Stromal cell of bone marrow (primary cell): ENCODE data around the gene C7orf33.
"Not testable (repeated sequence)": the region's sequence is repeated elsewhere in the genome, so short reads cannot be mapped to it uniquely, and the experiment has no call there.

ENCODE experiments used
- DNase-seq: peaks from one replicate; pipeline ENCODE4 v3.0.0-alpha.2; 2012; ENCODE audit warnings: low read depth

C7orf33 gene

DNA sequence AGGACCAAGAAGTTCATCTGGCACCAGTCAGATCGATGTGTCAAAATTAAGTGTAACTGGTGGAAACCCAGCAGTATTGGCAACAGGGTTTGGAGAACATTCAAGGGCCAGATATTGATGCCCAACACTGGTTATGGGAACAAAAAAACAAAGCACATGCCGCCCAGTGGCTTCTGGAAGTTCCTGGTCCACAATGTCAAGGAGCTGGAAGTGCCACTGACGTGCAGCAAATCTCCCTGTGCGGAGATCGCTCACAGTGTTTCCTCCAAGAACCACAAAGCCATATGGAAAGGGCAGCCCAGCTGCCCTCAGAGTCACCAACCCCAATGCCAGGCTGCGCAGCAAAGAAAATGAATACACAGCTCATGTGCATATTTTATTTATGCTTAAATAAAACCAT lies 10.1 kb upstream of the C7orf33 start:
- no peak for DNase-seq

DNA sequence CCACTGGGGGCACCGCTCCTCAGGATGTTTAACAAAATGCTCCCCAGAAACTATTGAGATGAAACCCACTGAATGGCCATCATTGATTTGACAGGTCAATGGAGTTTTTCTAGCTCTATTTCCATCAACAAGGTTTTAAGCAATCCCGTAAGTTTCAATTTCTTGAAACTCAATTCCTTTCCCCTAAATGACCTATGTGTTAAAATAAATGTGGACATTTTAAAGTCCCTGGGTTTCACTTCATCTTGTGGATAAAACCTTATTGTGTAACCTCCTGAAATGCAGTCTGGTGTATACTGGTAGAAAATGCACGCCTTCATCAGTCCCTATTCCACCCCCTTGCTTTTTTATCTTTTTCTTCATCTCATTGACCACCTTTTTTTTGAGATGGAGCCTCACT lies 8.9 kb upstream of the C7orf33 start:
- DNase-seq: no peak

DNA sequence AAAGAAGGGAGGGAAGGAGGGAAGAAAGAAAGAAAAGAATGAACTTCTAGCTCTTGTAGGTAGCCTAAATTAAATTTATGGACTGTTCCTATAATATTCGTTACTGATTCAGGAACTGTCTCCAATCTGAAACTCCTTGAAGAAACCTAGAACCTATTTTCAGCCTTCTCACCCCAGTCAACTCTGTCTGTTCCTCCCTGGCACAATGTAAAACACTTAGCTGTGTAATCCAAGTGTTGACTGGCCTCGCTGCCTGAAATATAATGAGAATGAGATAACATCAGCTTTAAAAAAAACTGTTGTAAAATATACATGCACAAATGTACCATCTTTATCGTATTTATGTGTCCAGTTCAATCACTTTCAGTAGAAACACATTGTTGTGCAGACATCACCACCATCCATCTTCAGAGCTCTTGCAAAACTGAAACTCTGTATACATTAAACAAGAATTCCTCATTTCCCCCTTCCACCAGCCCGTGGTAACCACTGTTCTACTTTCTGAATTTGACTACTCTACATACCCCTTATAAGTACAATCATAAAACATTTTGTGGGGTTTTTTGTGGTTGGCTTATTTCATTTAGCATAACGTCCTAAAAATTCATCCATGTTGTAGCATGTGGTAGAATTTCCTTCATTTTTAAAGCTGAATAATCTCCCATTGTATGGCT lies 6.3 kb upstream of the C7orf33 start:
- DNase-seq: no peak

DNA sequence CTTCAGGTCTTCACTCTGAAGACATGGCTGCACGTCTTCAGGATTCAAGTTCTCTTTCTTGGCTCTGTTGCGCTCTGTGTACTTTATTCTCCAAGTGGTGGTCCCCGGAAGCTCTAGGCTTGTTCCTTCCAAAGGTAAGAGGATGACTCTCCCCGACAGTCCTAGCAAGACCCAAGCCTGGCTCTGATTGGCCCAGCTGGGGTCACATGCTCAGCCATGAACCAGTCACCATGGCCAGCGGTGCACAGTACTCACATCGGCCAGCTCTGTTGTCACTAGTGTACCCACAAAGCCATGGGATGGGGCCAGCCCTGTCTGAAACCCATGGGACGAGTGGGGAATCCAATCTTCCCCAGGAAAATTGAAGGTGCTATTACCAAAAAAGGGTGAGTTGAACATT lies 5.2 kb upstream of the C7orf33 start:
- no peak for DNase-seq

DNA sequence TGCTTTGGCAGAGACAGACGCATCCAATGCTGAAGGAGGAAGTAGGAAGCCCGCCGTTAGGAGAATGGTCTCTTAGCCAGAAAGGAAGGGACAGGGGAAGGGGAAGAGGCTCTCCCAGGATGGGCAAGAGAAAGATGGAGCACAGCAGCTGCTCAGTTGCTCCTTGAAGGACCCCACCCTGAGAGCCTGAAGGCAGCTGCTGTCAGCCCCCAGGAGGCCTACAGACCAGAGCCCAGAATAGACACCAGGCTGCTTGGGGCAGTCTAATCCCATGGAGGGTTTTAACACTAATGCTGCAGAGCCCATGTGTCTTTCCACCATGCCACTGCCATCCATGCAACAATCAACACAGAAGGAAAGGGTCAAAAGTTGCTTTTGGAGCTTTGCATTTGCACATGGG lies 3.5 kb upstream of the C7orf33 start:
- no peak for DNase-seq

DNA sequence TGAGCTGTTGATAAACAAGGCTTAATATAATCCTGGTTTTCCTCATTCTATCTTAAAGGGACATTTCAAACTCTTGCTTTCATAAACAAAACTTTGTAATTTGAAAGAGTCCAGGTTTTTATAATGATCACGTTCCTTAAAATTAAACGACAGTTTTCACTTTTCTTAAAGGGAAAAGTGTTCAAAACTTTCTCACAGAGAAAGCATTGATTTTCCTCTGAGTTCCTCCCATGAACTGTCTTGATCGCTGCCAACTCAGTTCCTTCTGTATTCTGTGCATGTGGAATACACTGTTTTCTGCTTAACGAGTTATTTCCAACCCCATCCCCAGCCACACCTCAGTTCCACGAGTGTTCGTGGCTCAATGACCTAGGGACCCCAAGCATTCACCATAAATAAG lies 2.4 kb upstream of the C7orf33 start:
- no peak for DNase-seq

DNA sequence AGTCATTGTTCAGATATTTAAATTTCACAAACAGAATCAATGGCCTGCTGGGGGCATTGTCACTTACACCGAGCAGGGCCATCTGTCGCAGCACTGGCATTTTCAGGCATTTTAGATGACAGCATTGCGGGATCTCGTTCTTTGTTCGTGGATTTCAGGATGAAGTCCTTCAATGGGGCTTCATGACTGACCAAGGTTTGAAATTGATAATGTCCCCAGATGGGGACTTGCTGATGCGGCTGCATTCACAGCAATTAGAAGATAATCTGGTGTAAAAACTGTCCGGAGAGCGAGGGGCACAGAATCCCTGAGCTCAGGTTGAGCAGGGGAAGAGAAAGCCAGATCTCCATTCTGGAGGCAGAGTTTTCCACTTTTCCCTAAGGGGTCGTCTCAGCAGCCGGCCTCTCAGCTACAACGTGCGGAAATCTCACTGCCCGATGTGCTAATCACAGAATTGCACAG lies 1.9 kb upstream of the C7orf33 start:
- DNase-seq: no peak

DNA sequence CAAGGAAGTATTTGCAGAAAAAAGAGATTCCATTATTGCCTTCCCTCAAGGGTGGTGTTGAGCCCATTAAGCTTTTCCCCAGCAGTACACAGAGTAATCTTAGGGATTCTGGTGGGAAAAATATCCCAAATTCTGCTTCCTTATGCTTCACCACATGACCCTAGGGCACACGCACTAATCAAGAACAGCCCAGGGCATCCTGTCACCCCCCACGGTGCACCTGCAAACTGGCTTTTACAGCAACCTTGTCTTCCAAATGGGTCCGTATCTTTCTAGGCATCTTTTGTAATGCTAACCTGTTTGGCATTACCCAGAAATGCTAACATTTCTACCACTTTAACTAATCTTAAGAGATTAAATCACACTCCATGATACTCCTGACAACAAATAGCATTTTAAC lies 926 bp upstream of the C7orf33 start:
- DNase-seq: no peak

DNA sequence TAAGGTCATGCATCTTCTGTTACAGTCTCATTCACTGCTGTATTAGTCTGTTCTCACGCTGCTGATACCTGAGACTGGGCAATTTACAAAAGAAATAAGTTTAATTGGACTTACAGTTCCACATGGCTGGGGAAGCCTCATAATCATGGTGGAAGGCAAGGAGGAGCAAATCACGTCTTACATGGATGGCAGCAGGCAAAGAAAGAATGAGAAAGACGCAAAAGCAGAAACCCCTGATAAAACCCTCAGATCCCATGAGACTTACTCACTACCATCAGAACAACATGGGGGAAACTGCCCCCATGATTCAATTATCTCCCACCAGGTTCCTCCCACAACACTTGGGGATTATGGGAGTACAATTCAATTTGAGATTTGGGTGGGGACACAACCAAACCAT lies 5.8 kb downstream of the C7orf33 start:
- not testable (repeated sequence) for DNase-seq

DNA sequence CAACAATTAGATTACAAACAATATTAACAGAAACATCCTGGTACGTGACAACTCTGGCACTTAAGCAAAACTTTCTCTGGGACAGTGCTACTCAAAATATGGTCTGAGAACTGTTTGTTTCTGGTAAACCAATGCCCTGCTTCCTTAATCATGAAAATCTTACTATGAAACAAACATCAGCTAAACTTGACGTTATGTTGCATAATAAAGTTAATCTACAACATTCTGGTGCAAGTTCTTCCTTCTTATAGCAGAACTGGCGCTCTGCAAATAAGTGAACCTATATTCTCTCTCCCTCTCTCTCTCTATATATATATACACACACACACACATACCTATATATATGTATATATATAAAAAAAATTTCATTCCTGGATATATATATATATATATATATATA lies 7.8 kb downstream of the C7orf33 start:
- no peak for DNase-seq

DNA sequence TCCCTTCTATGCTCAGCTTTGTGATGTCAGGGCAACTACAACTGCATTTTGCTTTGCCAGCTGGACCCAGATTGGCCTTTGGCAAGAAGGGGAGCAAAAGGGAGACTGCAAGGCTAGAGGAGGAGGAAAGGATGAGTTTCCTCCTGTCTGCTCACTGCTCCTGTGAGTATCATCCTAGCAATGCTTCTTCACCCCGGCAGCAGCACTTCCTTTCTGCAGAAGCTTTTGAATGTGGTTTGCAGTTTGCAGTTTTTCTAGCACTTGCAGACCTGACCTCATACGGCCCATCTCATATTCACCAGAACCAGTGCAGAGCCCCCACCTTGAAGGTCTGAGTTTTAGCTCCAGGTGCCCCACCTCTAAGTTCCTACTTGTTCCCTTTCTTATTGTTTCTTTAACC lies 14.8 kb downstream of the C7orf33 start:
- no peak for DNase-seq

DNA sequence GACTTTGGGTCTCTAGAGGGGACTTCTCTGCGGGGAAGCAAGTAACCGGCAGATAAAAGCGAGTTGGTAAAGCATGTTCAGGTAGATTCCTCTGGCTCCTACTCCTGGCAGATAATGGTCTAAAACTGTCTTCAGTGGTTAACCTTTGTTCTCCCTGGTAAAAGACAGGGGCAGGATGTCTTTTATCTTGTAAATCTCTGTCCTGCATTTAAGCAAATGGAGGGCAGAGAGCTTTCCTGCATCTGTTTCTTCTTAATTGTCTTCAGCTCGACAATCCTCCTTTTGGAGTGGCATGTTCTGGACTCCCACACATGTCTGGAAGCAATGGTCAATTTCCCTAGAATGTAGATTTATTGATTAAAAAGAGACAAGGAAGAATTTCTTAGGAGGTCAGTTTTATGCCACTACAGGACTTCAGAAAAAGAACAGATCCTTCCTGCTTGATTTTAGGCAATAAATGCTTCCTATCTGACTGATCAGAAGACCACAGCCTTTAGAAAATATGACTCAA lies 16.6 kb downstream of the C7orf33 start:
- no peak for DNase-seq

DNA sequence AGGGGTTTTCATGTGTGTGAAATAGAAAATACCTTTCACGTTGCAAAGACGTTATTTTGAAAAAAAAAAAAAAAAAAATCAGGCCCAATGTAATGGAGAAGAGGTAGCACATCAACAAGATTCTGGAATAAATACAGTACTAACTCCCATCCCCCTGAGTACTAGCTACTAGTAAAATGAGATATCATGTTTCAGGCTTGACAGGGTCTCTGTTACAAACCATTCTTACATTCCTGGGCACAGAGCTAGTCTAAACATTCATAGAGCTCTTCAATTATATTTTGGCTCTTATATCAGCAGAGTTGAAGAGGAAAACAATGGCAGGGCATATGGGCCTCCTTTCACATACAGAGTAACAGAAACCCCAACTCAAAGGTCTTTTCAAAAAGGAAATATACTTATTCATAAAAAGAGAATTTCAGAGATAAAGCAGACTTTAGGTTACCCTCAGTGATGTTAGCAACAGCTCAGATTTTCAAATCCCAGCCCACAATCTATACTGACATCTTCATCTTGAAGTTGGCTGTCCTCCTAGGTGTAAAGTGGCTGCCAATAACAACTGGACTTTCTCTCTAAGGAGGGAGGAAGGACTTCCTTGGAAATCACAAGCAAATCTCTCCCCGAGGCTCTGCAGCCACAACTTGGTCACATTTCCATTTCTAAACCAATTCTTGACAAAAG lies 18.6 kb downstream of the C7orf33 start:
- DNase-seq: peak; percentile 15

DNA sequence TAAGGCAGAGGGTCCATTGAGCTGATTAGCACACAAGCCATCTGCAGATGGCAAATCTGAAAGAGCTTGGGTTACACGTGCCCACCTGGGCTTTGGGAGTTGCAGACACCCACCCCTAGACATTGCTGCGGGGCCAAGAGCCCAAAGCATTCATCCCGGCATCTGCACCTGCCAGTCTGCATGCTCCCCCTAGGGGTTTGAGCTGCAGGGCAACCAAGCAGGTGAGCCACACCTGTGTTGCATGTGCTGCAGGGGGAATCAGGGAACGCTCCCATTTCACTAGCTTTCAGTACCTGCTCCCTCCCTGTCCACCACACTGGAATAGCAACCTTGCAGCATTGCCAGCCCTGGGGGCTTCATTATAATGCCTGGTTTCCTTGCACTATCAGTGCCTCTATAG lies 21.1 kb downstream of the C7orf33 start:
- no peak for DNase-seq

DNA sequence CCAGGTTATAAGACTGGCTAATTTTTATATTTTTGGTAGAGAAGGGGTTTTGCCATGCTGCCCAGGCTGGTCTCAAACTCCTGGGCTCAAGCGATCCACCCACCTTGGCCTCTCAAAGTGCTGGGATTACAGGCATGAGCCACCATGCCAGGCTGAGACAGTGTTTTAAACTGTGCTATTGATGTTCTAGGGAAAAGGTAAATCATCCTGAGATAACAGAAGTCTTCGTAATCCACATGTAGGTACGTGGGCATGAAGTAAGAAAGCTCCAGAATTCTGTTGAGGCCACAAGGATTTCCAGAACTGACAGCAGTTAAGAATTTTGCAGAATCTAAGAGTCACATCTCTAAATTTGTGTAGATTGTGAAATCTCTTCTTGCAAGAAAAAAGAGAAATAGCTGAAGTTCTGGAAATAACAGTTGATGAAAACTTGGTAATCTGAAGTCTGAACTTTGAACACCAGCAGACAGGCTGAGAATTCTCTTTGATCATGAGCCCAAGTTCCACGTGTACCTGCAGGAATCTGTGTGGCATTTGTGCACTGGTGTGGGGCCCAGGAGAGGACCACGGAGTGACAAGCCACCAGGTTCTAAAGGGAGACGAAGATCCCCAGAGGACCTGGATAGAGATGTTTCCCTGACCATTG lies 24.6 kb downstream of the C7orf33 start:
- no peak for DNase-seq

DNA sequence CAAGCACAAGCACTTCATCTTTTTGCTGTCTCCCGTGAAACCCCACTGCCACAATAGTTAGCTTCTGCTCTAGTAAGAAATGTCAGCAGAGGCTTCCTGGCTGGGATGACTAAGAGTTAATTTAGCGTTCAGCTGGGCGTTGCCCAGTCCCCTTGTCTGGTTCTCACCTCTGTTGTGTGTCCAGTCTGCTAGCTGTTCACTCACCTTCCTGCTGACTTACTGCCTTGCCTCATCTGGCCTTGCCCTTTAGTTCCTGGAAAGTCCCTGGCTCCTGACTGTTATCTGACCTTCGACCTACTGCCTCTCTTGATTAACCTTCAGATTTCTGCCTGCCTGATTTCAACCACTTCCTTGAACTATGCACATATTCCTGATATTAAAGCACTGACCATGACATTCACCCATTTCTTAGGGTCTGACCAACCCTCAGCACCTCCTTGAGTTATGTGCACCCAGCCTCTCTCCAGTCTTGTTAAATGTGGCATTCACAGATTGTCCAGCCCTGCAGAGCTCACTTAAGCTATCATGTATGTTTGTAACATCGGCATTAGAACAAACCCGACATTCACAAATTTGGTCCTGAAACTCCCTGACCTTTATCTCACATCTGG lies 30.3 kb downstream of the C7orf33 start:
- DNase-seq: no peak

DNA sequence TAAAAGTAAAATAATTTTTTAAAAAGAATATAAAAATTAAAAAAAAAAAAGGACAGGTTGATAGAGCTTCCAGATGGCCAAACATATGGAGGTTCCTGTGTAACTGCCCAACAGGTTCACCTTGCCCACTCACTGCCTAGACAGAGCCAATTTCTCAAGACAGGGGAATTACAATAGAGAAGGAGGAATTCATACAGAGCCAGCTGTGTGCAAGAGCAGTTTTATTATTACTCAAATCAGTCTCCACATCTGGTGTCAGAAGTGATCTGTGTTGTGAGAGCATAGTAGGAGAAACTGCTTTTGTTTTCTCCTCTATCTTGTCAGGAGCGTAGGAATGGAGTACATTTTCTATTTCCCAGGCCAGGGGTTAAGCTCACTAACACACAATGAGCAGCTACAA lies 31.0 kb downstream of the C7orf33 start:
- no peak for DNase-seq

DNA sequence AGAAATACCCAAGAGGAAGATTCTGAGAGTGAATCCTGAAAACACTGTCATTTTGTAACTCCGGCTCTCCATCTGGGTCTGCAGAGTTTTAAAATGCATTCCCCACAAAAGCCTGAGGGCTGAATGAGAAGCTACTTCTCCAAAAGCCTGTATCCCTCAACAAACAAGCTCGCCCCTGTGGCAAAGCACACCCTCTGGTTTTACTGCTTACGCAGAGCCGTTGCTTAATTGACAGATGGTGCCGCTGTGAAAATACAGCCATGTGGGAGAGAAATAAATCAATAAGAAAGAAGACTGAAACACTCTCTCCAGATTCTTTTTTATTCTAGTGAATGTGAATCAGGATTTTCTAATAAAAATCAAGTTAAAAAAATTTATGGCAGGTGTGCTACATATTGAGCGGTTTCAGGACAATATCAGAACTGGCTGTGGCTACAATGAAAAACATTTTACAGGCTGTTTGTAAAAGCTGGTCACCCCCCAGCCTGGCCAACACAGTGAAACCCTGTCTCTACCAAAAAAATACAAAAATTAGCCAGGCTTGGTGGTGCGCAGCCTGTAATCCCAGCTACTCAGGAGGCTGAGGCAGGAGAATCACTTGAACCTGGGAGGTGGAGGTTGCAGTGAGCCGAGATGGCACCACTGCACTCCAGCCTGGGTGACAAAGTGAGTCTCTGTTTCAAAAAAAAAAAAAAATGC lies 32.5 kb downstream of the C7orf33 start:
- no peak for DNase-seq

DNA sequence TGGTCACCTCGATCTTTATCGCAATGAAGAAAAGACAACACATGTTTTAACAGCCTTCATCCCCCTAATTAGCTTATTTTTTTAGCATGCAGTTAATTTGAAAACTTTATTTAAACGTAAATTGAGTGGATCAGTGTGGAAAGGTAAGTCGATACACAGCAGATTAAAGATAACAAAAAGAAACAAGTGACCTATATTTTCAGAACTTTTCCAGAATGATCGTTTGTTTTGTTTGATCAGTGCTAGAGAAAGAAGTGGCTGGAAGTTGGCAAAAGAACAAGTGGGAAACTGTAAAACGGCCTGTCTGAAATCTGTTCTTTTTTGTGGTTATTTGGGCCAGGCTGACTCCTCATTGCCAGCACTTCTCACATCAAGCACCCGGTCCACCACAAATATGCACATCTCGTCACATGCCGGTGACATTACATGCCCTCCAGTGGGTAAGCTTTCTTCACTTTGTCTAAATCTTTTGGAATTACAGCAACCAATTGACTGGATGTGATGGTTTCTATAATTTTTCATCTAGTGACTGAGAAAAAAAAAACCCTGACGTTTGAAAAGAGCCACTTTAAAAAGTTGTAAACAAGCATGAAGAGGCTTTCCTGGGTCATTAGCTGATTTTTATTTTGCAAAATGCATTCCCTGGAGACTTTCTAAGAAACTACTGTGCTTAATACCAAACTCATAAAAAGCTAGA lies 33.2 kb downstream of the C7orf33 start:
- DNase-seq: peak; percentile 64

DNA sequence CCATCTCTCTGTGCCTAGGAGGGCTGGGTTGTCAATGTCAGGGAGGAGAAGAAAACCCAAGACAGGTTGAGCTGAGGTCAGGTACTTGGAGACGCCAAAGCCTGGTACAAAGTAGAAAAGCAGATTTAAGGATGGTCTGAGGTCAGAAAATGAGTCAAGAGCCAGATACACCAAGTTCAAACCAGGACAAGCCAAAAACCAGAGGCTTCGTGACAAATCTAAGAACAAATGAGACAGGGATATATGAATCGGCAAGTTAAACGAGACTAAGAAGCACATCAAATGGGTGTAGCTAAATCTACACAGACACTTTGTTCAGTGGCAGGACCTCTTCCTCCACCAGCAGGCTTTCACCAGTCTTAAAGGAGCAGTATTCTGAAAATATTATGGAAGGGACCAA lies 34.2 kb downstream of the C7orf33 start:
- peak; percentile 20 for DNase-seq

DNA sequence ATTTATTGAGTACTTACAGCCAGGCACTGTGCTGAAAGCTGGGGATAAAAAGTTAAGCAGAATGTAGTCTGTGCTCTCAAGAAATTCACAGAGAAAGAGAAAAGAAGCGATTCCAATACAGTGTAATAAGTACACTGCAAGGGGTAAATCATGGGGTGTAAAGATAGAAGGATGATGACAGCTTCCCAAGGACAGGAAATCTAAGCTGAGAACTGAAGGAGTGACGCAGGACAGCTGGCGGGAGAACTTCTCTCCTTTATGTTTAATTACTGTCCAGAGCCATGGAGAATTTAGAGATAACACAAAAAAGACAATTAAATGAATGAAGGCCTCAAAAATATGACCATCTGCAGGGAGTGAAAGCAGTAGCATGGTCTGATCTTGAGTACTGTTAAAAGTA lies 34.8 kb downstream of the C7orf33 start:
- no peak for DNase-seq

DNA sequence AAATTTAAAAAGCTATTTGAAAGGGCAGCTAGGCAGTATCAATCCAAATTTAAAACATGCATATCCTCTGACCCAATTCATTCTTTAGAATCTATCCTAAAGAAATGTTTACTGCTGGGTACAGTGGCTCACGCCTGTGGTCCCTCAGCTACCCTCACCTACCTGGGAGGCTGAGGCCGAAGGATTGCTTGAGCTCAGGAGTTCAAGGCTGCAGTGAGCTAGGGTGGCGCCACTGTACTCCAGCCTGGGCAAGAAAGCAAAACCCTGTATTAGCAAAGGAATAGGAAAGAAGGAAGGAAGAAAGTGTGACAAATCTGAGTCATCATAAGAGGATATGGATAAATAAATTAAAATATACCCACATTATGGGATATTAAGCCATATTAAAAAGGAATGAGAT lies 36.3 kb downstream of the C7orf33 start:
- DNase-seq: no peak
